ENCODE results near the gene ZNF213.

The ZNF213 gene

GRCh38 chr16:3190949-3191353 is 56.1 kb downstream of the ZNF213 start:
- no peak for DNase-seq (ENCODE audit: low read depth in 3 of 3)
